H1 (cell line): ENCODE measurements around the gene CCDC174. TPM values are rescaled to one million over a fixed set of nuclear protein-coding genes. Genes with fewer than 3 reads are reported as not detected.

Source experiments
- BCL11A ChIP-seq, 2 experiments: IDR thresholded peaks; one replicate each; pipeline ENCODE4 v1.6.1; 2011; ENCODE audit warnings: low read depth in 2 of 2, low read length in 2 of 2, mild to moderate bottlenecking in 2 of 2
- CHD1 ChIP-seq: IDR thresholded peaks from 2 replicates; pipeline ENCODE4 v1.6.1; 2012; ENCODE audit warnings: low read depth, low read length, improper control_type of control experiment
- KDM1A ChIP-seq: fragments of 200-600, 300-600 bp; sonication (generic); IDR thresholded peaks from 2 replicates; pipeline ENCODE4 v1.7.1; 2016; ENCODE audit warnings: mild to moderate bottlenecking, low read length, borderline replicate concordance
- NANOG ChIP-seq: IDR thresholded peaks from 2 replicates; pipeline ENCODE4 v1.6.1; 2011; ENCODE audit warnings: low read length, low read depth, mild to moderate bottlenecking, inconsistent platforms; ENCODE audit not compliant: insufficient read depth, poor library complexity, severe bottlenecking
- SIX5 ChIP-seq: IDR thresholded peaks from 2 replicates; pipeline ENCODE4 v1.6.1; 2011; ENCODE audit warnings: mild to moderate bottlenecking, low read depth, low read length
- TBP ChIP-seq: IDR thresholded peaks from 2 replicates; pipeline ENCODE4 v1.6.1; 2011; ENCODE audit warnings: low read depth, low read length, improper control_type of control experiment
- polyA plus RNA-seq, 7 experiments: library from polyadenylated mRNA; depleted of rRNA in 3 of 7; stranded (reverse) in 5 of 7; unstranded in 2 of 7; fragments of >200 nt in 5 of 7; fragments of 200-250 nt in 2 of 7; gene quantifications; 1 replicate in 5 of 7; 2 replicates in 1 of 7; 4 replicates in 1 of 7; pipeline versions ENCODE4 v1.2.1 to v1.2.3, GENCODE V29; 2011 to 2013; ENCODE audit warnings: missing spikeins in 2 of 7, mixed read lengths in 2 of 7
- total RNA-seq: library from RNA; stranded (reverse); fragmentation: NEBNext Ultra II Directional; extraction: Animal tissue kit (Norgen Biotek cat#: 25700); gene quantifications from 2 replicates; pipeline ENCODE4 v1.2.1, GENCODE V29; 2021
- TF ChIP-seq, protein P1 (sequence below): IDR thresholded peaks from 2 replicates; pipeline ENCODE4 v1.6.1; 2011; ENCODE audit warnings: low read depth, mild to moderate bottlenecking, low read length; ENCODE audit not compliant: insufficient read depth

Gene CCDC174
- total and polyA plus RNA-seq, 2 of the 8 experiments (the other 6 are each of a cell fraction or from before 2014, with no cell fraction given), result 3.5 to 11.9 TPM

DNA sequence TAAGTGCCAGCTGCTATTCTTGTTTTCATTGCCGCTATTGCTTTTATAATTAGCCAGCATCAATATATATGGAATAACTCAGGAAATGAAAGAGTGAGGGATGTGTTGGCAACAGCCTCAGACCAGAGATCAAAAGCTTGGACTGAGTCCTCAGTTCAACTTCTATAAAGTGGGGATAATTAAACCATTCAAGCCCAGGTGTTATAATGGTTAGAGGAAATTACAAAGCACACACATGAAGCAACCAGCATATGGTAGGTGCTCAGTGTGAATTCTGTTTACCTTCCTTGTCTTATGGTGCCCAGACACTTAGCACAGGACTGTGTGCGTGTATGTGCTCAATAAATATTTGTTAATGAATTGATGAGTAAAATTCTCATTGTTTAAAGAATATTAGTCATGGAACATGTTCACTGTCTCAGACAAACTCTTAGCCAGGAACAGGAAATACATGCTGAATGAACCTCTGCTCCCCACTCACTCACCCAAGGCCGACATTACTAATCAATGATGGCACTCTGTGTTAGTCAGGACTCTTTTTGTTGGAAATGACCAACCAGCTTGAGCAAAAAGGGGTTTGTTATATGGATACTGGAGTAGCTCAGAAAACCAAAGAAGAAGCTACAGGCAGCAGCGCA is 16.7 kb upstream of the CCDC174 start (continued):
- TF ChIP-seq NANOG (no peak), SIX5 (no peak), TBP (no peak), CHD1 (no peak), KDM1A (no peak), BCL11A (IDR thresholded peaks at IDR 0.05; ENCODE audit: low read depth in 2 of 2, low read length in 2 of 2) (no peak)
- TF ChIP-seq, protein P1, sequence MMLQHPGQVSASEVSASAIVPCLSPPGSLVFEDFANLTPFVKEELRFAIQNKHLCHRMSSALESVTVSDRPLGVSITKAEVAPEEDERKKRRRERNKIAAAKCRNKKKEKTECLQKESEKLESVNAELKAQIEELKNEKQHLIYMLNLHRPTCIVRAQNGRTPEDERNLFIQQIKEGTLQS, result no peak
